ENCODE data around the gene TBL1XR1.
"Not testable (repeated sequence)": the region's sequence is repeated elsewhere in the genome, so short reads cannot be mapped to it uniquely, and the experiment has no call there.

Gene TBL1XR1

DNA sequence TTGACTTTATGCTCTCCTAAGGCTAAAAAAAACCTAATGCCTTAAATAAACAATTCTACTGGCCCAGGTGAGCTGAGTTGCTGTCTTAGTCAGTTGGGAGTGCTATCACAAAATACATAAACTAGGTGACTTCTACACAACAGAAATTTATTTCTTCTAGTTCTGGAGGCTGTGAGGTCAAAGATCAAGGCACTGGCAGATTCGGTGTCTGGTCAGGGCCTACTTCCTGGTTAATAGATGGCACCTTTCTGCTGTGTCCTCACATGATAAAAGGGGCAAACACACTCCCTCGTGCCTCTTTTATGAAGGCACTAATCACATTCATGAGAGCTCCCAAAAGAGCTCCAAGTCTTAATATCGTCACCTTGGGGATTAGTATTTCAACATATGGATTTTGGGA lies 11.5 kb upstream of the TBL1XR1 start:
- DNase-seq (ENCODE audit: low read depth in 2 of 2), result no peak

DNA sequence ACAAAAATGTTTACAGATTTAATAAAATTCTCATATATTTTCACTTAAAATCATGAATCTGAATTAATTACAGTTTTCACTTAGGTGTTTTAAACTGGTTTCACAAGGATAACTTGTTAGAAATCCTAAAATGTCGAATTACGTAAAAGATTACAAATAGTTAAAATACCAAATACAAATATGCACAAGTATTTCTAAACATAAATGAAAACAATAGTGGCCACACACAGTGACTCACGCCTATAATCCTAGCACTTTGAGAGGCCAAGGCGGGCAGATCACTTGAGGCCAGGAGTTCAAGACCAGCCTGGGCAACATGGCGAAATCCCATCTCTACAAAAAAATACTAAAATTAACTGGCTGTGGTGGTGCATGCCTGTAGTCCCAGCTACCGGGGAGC lies 10.9 kb upstream of the TBL1XR1 start:
- no peak for DNase-seq (ENCODE audit: low read depth in 2 of 2)

DNA sequence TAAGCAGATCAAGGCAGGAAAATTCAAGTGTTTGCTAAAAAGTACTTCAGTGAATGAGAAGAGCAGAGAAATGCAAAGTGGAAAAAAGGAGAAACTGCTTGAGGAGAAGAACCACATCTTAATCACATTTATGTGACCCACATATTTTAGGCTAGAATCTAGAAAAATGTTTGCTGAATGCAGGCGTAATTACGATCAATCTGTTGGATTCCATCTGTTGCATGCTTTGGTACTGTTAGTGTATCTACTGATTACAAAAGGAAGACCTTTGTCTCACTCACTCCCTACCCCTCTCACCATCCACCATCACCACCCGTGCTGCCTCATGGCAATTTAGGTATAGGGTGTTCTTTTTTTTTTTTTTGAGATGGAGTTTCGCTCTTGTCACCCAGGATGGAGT lies 9.7 kb upstream of the TBL1XR1 start:
- DNase-seq (ENCODE audit: low read depth in 2 of 2), result no peak

DNA sequence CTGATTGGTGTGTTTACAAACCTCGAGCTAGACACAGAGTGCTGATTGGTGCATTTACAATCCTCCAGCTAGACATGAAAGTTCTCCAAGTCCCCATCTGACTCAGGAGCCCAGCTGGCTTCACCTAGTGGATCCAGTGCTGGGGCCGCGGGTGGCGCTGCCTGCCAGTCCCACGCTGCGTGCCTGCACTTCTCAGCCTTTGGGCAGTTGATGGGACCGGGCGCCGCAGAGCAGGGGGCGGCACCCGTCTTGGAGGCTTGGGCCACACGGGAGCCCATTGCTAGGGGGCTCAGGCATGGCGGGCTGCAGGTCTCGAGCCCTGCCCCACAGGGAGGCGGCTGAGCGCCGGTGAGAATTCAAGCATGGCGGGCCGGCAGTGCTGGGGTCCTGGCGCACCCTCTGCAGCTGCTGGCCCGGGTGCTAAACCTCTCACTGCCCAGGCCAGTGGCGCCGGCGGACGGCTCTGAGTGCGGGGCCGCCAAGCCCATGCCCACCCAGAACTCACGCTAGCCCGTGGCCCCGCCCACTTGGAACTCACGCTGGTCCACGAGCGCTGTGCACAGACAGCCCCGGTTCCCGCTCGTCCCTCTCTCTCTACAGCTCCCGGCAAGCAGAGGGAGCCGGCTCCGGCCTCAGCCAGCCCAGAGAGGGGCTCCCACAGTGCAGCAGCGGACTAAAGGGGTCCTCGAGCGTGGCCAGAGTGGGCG lies 6.6 kb upstream of the TBL1XR1 start:
- DNase-seq (ENCODE audit: low read depth in 2 of 2), result no peak

DNA sequence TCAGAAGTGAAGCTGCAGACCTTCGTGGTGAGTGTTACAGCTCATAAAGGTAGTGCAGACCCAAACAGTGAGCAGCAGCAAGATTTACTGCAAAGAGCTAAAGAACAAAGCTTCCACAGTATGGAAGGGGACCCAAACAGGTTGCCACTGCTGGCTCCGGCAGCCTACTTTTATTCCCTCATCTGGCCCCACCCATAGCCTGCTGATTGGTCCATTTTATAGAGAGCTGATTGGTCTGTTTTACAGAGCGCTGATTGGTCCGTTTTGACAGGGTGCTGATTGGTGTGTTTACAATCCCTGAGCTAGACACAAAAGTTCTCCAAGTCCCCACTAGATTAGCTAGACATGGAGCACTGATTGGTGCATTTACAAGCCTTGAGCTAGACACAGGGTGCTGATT lies 5.7 kb upstream of the TBL1XR1 start:
- DNase-seq (ENCODE audit: low read depth in 2 of 2), result not testable (repeated sequence)

- DNase-seq (ENCODE audit: low read depth in 2 of 2), result peak; percentile 35 to 41
Observed at GRCh38 chr3:177201700-177202397, 4.6 kb upstream of the TBL1XR1 start.

DNA sequence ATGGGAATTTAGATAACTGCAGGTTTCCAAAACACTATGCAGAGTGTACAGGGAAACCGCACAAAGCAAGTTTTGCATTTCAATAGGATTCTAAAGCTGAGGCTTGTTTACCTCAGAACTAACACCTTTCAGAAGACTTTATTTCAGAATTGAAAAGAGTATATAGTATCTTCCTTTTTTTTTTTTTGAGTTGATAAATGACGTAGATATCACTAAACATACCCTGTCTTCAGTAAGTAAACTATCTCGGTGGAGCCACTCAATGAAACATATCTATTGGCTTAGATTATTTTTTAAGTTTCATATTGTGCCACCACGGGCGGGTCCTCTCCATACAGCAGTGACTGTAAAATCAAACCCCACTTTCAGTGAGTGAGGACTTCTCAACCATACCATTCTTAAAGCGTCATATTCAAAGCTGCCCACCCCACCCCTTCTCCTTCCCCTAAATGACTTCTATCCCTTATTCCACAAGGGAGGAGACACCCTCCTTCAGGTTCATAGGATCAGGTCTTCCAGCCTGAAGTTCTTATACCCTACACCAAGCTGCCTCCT lies 2.0 kb upstream of the TBL1XR1 start:
- no peak for DNase-seq (ENCODE audit: low read depth in 2 of 2)

GRCh38 chr3:177197727-177198460 lies 612 bp upstream of the TBL1XR1 start:
- peak in 1 of 2 donors; percentile 33 for DNase-seq (ENCODE audit: low read depth in 2 of 2)

DNA sequence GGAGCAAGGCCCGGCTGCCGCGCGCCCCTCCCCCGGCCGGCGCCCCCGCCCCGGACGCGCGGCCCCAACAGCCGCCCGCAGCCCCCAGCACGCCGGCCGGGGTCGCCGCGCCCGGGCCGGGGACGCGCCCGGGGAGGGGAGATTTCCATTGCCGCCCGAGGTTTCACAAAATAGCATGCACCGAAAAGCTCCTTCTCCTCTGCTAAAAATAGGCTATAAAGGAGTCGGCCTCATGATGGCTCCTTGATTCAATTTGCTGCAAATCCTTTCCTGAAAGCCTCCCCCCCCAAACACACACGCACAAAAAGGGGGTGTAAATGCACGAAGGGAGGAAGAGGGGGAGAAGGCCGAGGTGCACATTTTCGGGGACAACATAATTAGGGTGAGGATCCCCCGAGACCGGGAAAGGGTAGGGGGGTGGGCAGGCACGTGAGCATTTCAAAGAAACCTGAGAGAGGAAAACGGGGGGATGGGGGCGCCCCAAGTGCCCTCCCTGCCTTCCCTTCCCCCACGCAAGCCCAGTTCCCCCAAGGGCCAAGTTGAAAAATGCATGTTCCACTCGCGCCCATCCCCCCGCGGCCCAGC lies 734 bp downstream of the TBL1XR1 start:
- DNase-seq (ENCODE audit: low read depth in 2 of 2), result peak; percentile 34 to 44

DNA sequence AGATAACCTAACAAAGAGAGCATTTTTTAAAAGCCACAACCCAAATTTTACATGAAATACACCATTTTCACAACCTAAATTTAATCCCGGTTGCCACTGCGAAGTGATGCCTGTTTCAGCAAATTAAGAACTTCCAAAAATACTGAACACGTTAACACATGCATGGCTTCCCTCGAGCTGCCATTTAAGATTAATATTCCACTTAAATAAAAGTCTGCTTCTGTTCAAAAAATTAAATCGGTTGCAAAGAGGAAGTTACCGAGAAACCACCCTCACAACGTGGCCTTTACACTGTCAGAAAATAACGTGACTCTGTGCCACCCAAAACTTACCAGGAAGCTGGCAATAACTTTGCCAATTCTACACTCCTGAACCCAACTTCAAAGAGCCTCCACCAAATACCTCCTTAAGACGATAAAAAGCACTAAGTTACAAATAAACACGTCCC lies 1.2 kb downstream of the TBL1XR1 start:
- no peak for DNase-seq (ENCODE audit: low read depth in 2 of 2)

DNA sequence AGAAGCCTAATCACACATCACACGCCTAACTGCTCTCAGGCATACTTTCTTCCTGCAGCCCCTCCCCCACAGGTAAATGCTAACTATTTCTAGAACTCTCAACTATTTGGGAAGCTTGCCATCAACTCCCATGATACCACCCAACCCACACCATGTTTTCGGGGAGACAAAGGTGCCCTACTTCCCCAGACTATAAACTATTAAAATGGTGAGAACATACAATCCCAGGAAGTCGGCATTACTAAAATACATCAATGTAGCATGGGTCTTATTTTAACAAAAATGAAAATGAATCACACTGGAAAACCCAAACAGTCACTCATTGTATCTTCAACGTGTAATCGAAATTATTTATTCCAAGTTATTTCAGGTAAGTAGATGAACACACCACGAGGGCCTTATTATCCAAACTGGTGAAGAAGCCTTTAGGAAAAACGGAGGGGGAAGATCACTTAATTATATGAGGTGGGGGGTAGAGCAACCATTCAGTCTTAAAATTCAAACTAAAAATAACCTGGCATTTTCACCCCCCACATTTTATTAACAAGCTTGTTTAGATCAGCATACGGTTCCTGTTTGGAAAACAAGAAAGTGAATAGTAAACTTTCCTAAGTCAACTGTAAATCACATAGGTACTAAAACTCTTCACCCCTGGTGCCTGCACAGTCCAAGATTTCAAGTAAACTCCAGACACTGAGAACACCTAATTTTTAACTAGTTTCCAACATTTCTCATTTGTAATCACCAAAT lies 1.9 kb downstream of the TBL1XR1 start:
- DNase-seq (ENCODE audit: low read depth in 2 of 2), result no peak

DNA sequence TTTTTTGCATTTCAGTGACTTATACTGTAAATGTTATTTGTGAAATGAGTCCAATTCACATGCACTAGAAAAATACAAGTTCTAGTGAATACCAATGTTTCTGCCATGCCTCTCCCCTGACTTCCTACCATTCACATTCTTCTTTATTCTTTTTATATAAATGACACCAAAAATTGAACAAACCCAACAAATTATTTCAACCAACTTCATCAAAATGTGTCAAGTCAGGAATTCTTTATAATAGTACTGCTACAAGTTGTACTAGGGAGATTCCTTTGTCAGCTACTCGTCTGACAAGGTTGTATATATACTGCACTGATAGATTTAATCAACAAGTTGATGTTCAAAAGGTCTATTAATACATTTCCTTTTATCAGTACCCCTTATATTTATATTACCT lies 3.0 kb downstream of the TBL1XR1 start:
- DNase-seq (ENCODE audit: low read depth in 2 of 2), result no peak

DNA sequence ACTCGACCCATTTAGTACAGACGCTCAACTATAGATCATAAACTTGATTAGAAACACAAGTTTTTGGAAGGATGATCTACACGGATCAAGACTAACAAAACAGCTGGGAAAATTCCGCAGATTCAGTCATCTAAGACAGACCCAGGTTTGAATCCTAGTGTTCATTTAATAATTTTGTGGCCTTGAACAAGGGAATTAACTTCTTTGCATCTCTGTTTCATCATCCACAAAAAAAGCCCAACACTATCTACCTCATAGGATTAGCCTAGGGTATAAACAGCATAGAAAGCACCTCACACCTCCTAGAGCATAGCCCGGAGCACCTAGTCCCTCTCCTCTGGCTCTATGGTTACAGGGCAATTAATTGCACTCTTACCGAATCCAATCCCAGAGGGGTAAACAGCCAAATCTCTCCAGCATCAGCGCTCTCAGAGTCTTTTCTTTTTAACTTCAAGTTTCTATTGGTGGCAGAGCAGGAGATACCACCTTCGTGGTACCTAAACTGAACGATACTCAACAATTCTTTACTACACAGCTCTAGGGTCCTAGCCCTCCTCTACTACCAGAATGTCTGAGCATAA lies 3.5 kb downstream of the TBL1XR1 start:
- no peak for DNase-seq (ENCODE audit: low read depth in 2 of 2)

DNA sequence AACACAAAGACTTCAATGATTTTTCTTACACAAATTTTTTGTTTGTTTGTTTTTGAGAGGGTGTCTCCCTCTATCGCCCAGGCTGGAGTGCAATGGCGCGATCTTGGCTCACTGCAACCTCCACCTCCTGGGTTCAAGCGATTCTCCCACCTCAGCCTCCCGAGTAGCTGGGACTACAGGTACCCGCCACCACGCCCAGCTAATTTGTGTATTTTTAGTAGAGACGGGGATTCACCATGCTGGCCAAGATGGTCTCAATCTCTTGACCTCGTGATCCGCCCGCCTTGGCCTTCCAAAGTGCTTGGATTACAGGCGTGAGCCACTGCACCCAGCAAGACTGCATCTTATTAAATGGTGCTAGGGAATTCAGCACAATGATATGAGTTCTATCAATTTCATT lies 4.0 kb downstream of the TBL1XR1 start:
- not testable (repeated sequence) for DNase-seq (ENCODE audit: low read depth in 2 of 2)

DNA sequence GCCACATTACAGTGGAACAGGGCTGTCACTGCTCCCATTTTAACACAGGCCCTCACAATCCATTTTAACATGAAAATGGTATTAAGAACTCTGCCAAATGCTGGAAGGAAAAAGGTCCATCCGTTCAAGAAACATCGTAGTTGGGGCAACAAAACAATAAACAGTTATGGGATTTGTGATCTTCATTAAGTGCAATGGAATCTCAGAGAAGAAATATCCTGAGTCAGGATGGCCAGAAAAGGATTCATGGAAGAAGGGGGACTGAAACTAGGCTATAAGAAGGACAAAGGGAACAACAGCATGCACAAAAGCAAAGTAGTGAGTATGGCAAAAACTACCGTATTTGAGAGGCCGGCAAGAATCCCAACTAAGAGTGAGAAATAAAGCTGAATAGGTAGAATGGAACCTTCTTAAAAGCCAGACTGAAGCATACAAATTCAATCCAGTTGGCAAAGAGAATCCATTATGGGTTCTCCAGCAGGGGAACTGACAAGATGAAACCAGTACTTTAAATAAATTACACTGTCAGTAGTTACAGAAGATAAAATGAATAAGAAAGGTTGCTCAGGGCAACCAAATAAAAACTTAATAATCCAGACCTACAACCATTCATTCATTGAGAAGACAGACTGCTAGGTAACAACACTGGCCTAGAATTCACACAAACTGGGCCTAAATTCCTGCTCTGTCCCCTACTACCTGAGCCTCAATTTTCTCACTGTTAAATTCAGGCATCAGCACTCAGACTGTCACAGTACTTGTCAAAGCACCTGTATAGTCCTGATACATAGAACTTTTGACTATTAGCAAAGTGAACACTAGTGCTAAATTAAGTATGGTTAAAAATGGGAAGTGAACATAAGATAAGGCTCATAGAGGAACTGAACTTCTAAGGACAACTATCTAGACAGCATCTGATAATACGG lies 6.3 kb downstream of the TBL1XR1 start:
- no peak for DNase-seq (ENCODE audit: low read depth in 2 of 2)

DNA sequence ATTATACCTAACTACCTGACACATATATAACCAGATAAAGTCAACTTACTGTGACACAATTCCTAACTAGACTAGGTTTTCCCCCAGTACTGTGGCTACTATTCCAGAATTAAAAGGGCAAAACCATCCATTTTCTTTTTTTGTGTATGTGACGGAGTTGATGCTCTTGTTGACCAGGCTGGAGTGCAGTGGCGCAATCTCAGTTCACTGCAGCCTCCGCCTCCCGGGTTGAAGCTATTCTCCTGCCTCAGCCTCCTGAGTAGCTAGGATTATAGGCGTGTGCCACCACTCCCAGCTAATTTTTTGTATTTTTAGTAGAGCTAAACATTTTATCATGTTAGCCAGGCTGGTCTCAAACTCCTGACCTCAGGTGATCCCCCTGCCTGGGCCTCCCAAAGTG lies 7.1 kb downstream of the TBL1XR1 start:
- DNase-seq (ENCODE audit: low read depth in 2 of 2), result not testable (repeated sequence)

- DNase-seq (ENCODE audit: low read depth in 2 of 2), result not testable (repeated sequence)
Observed at GRCh38 chr3:177188325-177188724, 9.0 kb downstream of the TBL1XR1 start.

GRCh38 chr3:177186306-177186705 lies 11.0 kb downstream of the TBL1XR1 start:
- DNase-seq (ENCODE audit: low read depth in 2 of 2), result no peak

GRCh38 chr3:177185035-177185574 lies 12.2 kb downstream of the TBL1XR1 start:
- no peak for DNase-seq (ENCODE audit: low read depth in 2 of 2)

All from stimulated activated CD4-positive, alpha-beta T cell treated with anti-CD3 and anti-CD28 coated beads, Interleukin-15, amount 100 ng/mL, for 48 hours (primary cell).